Colonic mucosa (tissue), 4 donors: Measurements from ENCODE around the gene PCDHAC1. TPM values are rescaled to one million over a fixed set of nuclear protein-coding genes. Genes with fewer than 3 reads are reported as not detected.

ENCODE experiments used
- DNase-seq: peaks from one replicate; pipeline ENCODE4 v3.0.0-alpha.2; 2020
- H3K27ac ChIP-seq: fragments of 200-600 bp; one replicate; pipeline ENCODE4 v1.8.0; 2021
- H3K27me3 ChIP-seq: fragments of 200-600 bp; one replicate; pipeline ENCODE4 v1.8.0; 2021
- H3K36me3 ChIP-seq: fragments of 200-600 bp; one replicate; pipeline ENCODE4 v1.8.0; 2021
- H3K4me1 ChIP-seq: fragments of 200-600 bp; one replicate; pipeline ENCODE4 v1.8.0; 2021; ENCODE audit warnings: mild to moderate bottlenecking
- H3K4me3 ChIP-seq: fragments of 200-600 bp; one replicate; pipeline ENCODE4 v1.8.0; 2021
- H3K9ac ChIP-seq, 2 donors: one replicate each; pipeline ENCODE4 v1.7.0; 2013; ENCODE audit warnings: control low read depth in 2 of 2, low read depth in 2 of 2, low read length in 2 of 2
- H3K9me3 ChIP-seq: fragments of 200-600 bp; one replicate; pipeline ENCODE4 v1.8.0; 2021
- CTCF ChIP-seq: fragments of 200-600 bp; IDR thresholded peaks from one replicate; pipeline ENCODE4 v1.8.0; 2022; ENCODE audit warnings: antibody characterized with exemption, mild to moderate bottlenecking
- intact Hi-C: fragments of 100-400 bp; cut with DNase I; formaldehyde crosslinking; loops from one replicate; pipeline ENCODE4 v1.14.1; 2022
- total RNA-seq, 2 donors: library from RNA; stranded (reverse); fragmentation: NEBNext Ultra II Directional in 1 of 2; extraction: Animal tissue kit (Norgen Biotek cat#: 25700) in 1 of 2; gene quantifications; one replicate each; pipeline ENCODE4 v1.2.1, GENCODE V29; 2021
- donor health status: healthy.
- donor health status: DM: no; HTN: no; CAD: no.
- donor health status: DM: no; HTN: no; CAD: no.

PCDHAC1 gene
- total RNA-seq, 2 donors from 2014 or later = 0.10 to 0.11 TPM

- H3K4me3 ChIP-seq = no peak overlapping the region
- no peak for DNase-seq
- no peak for TF ChIP-seq CTCF
- intact Hi-C loops = no loop called here
- no peaks in the 10 kb centered on the region for H3K9me3 ChIP-seq
- H3K27ac ChIP-seq = no peak overlapping the region
- H3K9ac ChIP-seq = no peak overlapping the region
- no peaks in the 10 kb centered on the region for H3K36me3 ChIP-seq
- H3K27me3 ChIP-seq = peaks cover 2% of the 10 kb centered on the region
- no peaks in the 10 kb centered on the region for H3K4me1 ChIP-seq
Observed at GRCh38 chr5:140964356-140964755, 38.3 kb downstream of the PCDHAC1 start.

DNA sequence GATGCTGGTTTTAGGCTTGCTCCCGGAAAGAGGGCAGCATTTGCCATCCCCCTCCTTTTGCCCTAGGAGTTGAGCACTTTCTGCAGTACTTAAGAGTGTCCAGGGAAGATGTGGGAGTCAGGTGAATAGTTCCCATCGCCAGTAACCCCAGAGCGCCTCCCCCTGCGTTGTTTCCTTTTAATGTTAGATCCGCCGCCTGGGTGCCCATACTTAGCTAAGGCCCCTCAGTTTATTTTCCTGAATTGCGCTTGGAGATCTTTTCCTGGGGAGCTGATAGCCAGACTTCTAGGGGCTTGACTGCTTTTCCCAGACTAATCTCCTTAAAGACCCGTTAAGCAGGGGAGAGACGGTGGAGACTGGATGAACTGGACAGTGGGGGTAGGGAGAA lies 39.8 kb downstream of the PCDHAC1 start:
- intact Hi-C loops = no loop called here
- H3K27me3 ChIP-seq = peaks cover 2% of the 10 kb centered on the region
- DNase-seq = no peak
- H3K9me3 ChIP-seq = no peaks in the 10 kb centered on the region
- peak overlapping the region in 1 of 2 donors; percentile 2 for H3K9ac ChIP-seq
- H3K4me1 ChIP-seq = no peaks in the 10 kb centered on the region
- H3K4me3 ChIP-seq = peak overlapping the region; percentile 29
- no peak overlapping the region for H3K27ac ChIP-seq
- TF ChIP-seq CTCF = no peak
- no peaks in the 10 kb centered on the region for H3K36me3 ChIP-seq

DNA sequence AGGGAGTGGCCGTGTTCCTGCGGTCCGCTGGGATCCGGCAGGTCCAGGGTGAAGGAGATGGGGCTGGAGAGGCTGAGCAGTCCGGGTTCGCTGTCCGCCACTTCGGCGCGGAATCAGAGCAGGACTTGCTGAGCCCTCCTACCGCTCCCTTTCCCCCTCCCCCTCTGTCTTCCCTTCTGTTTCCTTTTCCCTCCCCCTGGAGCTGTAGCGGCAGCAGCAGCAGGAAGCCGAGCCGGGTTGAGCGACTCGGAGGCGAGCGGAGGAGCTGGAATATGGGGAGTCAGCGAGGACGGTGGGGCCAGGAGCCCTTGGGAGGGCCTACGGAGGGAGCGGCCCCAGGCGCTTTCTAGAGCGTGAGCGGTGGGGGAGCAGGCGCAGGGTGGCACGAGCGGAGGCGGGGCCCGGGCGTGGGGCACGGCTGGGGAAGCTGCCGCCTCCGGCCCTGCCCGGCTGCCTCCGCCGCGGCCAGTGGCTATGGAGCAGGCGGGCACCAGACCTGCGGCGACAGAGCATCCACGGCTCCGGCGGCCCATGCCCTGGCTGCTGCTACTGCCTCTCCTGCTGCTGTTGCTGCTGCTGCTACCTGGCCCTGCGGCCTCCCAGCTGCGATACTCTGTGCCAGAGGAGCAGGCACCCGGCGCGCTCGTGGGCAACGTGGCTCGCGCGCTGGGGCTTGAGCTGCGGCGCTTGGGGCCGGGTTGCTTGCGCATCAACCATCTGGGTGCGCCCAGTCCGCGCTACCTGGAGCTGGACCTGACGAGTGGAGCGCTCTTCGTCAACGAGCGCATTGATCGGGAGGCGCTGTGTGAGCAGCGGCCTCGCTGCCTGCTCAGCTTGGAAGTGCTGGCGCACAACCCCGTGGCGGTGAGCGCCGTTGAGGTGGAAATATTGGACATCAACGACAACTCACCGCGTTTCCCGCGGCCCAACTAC lies 40.5 kb downstream of the PCDHAC1 start, which contains the start of gene PCDHAC2:
Gene PCDHAC2 (plus strand): TSS at position 184 of the 933 bp plus-strand sequence. CDS start 291 bp downstream, at position 475.
- no peak within 1 kb of the TSS for H3K27ac ChIP-seq
- DNase-seq = no peak

GRCh38 chr5:140967226-140967893 lies 41.3 kb downstream of the PCDHAC1 start:
- Histone ChIP-seq H3K4me1 (no peaks in the 10 kb centered on the region), H3K27ac (no peak overlapping the region), H3K9ac (no peak overlapping the region), H3K36me3 (no peaks in the 10 kb centered on the region), H3K4me3 (no peak overlapping the region), H3K27me3 (peaks cover 2% of the 10 kb centered on the region), H3K9me3 (no peaks in the 10 kb centered on the region)
- intact Hi-C loops = no loop called here
- DNase-seq = no peak
- TF ChIP-seq CTCF = no peak

More for the DNA sequence above, 40.5 kb downstream of the PCDHAC1 start, which contains the start of gene PCDHAC2:
- TF ChIP-seq CTCF = no peak
- Histone ChIP-seq H3K9me3 (no peaks in the 10 kb centered on the region), H3K9ac (peak within 1 kb of the TSS in 1 of 2 donors; percentile 2), H3K36me3 (no peaks in the 10 kb centered on the region), H3K27me3 (peaks cover 2% of the 10 kb centered on the region), H3K4me3 (peak within 1 kb of the TSS; percentile 29), H3K4me1 (no peaks in the 10 kb centered on the region)
- intact Hi-C loops = no loop called here

- Histone ChIP-seq H3K36me3 (no peaks in the 10 kb centered on the region), H3K9ac (no peak overlapping the region), H3K27me3 (peaks cover 2% of the 10 kb centered on the region), H3K4me1 (no peaks in the 10 kb centered on the region), H3K27ac (no peak overlapping the region), H3K9me3 (no peaks in the 10 kb centered on the region), H3K4me3 (no peak overlapping the region)
- intact Hi-C loops = no loop called here
- DNase-seq = no peak
- TF ChIP-seq CTCF = no peak
Observed at GRCh38 chr5:140969880-140970279, 43.8 kb downstream of the PCDHAC1 start.
